HPDE6-E6E7 (cell line): ENCODE data around the gene KRT37.
A peak's percentile ranks its signal among the peaks of the same experiment; 100 is the strongest.
"Not testable (repeated sequence)": the region's sequence is repeated elsewhere in the genome, so short reads cannot be mapped to it uniquely, and the experiment has no call there.

ENCODE experiments used
- DNase-seq: peaks from one replicate; pipeline ENCODE4 v3.0.0; 2011; ENCODE audit warnings: missing footprints; ENCODE audit errors: extremely low spot score

Gene KRT37

DNA sequence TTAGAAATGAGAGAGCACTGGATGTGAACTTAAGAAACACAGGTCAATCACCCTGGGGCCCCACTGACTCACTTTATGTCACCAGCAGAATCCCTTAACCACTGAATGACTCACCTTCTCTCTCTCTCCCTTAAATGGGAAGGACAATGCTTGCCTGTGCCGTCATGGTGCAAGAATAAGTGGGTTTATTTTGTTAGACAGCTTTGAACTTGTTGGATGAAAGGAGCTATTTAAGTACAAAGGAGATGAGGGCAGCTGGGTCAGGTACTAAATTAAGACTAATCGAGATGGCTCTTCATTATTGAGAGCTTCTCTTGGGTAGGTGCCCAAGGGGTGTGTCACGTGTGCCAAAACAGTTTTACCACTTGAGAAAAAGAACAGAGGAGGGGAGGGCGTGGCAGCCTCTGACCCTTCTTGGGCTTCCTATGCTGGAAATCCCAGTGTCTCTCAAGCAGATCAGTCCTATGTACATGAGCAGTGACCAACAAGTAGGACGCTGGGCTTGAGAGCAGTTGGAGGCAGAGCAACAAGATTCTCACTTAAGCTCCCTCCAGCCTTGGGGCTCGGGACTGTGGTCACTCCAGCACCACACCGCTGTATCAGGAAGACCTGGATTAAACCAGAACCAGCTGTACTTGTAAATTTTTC, 20.2 kb downstream of the KRT37 start:
- peak; percentile 94 for DNase-seq

DNA sequence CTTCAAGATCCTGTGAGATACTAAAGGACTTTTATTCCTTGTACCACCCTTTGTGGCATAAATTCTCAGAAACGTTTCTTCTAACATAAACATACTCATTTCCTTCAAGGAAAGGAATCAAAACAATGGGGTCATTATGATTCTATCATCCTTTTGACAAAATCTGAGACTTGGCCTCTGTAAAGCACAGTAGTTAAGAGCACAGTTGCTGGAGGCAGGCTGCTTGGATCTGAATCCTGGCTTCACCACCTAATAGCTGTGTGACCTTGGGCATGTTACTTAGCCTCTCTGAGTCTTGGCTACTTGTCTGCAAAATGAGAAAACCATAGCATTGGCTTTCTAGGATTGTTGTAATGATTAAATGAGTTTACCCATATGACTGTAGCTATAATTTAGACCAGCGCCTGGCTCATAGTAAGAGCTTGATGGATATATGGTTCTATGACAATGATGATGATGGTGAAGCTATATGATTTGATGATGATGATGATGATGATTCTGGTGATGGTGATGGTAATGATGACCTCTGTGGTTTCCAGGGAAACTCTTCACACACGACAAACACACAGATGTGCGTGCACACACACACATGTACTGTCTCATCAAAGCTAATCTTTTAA, 20.9 kb downstream of the KRT37 start:
- DNase-seq, result no peak

DNA sequence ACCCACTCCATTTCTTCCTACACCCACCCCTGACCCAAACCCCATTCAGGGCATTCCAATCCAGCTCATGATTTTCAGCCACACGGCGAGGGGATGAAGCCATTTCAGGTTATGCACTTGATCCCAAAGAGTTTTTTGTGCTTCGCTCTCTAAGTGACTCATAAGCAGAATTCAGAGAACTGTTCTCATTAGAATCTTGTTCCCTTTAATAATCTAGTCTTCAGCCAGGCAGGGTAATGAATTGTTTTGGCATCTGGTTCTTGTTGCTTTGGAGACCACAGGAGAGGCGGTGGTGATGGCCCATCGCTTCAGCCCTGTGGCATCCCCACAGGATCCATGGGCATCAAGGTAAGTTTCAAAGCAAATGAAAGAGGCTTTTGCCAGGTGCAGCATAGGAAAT, 22.2 kb downstream of the KRT37 start:
- DNase-seq, result no peak

DNA sequence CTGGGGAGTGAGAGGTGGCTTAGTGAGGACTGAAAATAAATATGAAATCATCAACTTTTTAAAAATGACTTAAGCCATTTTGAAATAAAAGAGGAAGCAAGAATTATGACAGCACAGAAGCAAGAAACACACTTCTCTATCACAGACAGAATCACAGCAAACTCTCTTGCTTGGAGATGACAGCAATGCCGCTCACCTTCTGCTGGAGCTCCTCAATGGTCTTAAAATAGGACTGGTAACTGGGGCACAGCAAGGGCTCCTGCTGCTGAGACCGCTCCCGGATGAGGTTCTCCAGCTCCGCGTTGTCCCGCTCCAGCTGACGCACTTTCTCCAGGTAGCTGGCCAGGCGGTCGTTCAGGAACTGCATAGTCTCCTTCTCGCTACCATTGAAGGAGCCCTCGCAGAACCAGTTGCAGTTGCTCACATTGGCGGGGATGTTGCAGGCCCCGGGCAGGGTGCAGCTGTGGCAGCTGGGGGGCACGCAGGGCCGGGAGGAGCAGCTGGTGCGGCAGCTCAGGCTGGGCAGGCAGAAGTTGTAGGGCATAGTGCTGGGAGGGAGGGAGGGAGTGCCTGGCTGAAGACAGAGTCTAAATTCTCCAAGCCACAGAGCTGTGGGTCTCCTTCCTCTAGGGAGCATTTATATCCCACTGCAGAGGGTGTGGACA, 27.3 kb downstream of the KRT37 start, which contains the start of gene KRT31:
TSS of gene KRT31 (minus strand) at position 613 of the 665 bp plus-strand sequence. CDS start at position 544, 69 bp downstream.
- no peak for DNase-seq

DNA sequence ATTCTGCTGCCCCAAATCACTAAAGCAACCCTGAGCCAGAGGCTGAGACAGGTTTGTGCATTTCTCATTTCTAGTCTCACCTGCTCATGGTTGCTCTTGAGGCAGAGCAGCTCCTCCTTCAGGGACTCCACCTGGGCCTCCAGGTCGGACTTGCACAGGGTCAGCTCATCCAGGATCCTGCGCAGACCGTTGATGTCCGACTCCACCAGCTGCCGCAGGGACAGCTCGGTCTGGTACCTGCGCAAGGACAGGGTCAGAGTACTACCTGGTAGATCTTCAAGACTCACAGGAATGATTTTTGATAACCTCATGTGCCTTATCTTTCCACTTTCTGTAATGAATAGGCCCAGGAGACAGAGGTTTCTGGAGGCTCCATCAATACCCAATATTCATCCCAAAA, 28.0 kb downstream of the KRT37 start:
- no peak for DNase-seq

DNA sequence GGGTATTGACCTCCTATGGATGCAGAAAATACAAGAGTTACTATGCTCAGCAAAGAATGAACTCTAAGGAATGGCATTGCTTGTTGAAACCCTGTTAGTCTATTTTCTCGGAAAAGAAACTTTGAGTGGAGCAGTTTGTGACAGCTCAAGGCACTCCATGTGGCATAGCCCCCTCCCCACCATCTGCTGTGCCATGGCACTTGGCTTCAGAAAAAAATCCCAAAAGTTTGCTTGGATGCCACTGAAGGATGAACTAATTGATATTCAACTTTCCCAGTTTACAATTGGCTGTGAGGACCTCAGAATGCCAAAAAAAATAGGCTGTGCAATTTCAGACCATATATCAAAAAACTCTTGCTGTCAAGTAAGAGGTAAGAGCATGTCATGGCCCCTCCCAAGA, 28.8 kb downstream of the KRT37 start:
- no peak for DNase-seq

DNA sequence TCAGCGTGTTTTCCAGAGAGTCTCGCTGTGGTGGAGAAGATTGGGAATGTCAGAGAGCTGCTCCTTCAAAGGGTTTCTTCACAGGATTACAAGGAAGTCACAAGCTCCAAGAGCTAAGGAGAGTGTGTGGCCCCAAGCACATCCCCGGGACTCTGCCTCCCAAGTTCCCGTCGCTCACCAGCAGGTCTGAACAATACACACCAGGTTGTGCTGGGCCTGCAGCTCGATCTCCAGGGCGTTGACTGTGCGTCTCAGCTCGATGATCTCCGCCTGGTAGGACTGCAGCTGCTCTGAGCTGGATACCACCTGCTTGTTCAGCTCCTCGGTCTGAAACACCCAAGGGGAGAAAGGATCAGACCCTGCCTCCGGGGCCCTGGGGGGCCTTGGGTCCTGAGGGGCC, 29.3 kb downstream of the KRT37 start:
- DNase-seq, result not testable (repeated sequence)

DNA sequence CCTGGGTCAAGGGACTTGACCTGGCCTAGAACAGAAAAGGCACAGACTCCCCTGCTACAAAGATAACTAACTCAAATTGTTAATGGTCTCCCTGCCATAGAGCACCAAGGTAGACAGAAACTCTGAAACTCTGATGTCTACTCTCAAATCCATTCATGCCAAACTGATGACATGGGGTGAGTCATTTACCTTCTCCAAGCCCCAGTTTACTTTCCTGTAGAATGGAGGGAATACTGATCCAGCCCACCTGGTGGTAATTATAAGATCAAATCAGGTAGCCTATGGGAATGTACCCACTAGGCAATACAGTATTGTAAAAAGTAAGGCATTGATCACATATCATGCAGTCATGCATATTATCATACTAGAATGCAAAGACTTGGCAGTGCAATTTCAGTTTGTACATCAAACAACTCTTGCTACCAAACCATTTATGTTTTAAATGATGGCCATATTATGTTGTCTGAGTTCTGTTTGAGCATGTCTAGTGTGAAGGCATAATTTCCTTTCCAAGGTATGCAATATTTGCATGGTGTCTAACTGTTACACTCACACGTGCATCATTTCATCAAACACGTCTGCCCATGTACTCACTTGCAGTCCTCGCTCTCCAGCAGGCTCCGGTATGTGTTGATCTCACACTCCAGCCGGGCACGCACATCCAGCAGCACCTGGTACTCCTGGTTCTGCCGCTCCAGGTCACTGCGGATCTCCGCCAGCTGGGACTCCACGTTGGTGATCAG, 30.0 kb downstream of the KRT37 start:
- DNase-seq, result no peak

DNA sequence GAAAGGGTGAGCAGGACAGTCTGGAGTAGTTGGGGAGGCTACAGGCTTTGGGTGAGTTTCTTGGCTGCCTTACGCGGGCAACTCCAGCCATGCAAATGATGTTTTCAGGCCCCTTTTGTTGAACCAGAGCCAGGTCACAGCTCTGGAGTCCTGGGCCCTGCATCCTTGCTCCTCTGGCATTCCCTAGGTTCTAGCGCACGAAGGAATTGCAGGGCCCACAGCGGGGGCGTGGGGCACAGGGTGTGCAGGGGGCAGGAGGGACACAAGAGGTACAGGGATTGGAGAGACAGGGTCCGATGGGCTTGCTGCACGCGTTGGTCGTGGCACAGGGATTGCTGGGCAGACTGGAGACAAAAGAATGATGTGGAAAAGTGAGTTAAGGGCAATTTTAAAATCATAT, 30.6 kb downstream of the KRT37 start:
- DNase-seq, result no peak

DNA sequence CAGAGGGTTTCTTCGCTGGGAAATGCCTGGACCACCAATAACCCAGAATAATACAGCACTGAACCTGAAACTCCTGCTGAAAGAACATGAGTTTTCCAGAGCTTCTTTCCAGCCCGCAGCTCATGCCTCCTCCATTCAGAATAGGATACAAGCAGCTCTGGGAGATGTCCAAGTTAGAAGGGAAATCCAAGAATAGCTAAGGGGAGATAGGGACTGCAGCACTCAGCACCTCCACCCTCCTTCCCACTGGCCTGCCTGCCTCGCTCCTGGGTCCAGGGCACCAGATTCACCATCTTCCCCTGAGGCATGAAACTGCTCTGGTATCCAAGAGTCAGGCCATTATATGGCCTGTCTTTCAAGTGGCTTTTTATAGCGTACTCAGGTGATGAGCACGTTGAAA, 31.1 kb downstream of the KRT37 start:
- DNase-seq, result no peak

DNA sequence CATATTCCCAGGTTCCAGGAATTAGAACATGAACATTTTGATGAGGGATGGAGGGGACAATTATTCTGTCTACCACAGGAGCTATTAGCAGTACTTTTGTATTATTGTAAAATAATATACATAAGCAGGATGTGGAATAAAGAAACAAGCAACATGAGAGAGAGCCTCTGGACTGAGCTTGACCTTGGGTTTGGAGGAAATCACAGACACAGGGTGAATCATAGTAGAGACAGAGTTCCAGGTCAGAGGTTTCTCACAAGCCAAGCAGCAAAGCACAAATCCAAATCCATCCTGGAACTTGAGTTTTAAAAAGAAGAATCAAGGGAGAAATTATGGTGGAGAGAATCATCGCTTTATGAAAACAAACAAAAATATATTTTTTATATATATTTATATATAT, 32.1 kb downstream of the KRT37 start:
- no peak for DNase-seq

DNA sequence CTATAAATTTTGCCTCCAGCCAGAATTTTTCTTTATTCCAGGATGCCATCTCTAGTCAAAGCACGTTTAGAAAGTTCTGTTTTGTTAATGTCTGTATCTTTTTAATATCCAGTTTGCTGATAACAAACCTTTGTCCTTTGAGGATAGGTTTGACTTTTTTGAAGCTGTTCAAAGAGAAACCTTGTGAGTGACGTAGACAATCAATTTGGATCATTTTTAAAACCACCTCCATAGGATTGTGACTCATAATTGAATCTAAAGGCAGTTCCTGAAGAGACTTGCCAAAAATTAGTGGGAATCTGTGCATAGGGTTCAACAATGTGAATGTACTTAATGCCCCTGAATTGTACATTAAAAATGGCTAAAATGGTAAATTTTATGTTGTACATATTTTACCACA, 32.9 kb downstream of the KRT37 start:
- no peak for DNase-seq

DNA sequence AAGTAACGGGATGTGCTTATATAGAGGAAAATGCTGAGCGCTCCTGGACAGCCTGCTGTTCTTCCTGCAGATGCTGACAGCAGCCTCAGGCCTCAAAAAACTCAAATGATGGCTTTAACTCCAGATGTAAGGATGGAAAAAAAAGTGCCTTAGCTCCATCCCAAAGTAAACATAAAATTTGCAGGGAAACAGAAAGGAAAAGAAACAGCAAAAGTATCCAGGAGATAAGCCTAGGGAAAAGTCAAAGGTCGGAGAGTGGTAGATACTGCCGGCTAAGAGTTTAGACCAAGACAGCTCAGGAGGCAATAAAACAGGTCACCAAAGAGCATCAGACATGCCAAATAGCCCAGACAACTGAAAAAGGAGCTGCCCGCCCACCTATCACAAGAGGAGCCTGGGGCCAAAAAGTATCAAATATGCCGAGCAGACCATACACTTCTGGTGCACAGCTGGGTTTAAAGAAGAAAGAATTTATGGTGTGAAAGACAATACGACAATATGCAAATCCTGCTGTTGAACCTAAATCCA, 33.9 kb downstream of the KRT37 start:
- DNase-seq, result no peak

DNA sequence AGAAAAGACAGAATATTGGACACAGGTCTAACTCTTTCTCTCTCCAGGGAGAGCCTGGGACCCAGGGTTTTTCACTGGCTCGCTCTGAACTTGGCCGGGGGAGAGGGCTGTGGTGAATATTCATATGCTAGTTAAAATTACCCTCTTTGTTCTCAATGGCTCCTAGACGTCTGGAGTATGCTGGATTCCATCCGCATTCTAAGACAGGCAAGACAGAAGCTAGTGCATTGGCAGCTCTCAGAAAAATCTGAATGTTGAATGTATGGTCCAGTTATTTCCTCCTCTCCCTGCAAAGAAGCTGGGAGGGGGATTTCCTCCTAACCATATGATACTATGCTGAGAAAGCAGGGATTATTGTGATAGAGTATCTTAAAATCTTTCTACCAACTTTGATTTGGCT, 36.7 kb downstream of the KRT37 start:
- no peak for DNase-seq

DNA sequence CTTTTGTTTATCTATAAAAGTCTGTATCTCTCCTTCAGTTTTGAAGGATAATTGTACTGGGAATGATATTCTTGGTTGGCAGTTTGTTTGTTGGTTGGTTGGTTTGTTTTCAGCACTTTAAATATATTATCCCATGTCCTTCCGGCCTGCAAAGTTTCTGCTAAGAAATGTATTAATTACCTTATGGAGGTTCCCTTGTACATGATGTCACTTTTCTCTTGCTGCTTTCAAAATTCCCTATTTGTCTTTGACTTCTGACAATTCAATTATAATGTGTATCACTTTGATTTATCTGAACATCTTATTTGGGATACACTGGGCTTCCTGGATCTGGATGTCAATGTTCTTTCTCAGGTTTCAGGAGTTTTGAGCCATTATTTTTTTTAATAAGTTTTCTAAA, 38.2 kb downstream of the KRT37 start:
- DNase-seq, result no peak

DNA sequence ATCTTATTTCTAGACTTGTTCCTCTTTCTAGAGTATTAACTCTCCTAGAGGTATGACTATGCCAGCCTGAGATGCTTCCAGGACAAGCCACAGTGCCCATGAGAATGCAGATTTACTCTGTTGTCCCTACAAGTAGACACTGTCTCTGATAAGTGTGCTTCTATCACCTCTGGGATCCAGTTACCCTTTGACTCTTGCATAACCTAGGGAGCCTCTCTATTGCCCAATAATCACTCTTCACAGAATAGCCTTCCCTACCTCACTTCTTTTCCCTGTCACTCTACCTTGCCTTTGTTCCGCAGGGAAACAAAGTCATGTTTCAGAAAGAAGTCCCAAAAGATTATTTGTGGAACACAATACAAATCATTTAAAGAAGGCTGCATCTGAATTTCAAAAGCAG, 40.7 kb downstream of the KRT37 start:
- DNase-seq, result no peak

DNA sequence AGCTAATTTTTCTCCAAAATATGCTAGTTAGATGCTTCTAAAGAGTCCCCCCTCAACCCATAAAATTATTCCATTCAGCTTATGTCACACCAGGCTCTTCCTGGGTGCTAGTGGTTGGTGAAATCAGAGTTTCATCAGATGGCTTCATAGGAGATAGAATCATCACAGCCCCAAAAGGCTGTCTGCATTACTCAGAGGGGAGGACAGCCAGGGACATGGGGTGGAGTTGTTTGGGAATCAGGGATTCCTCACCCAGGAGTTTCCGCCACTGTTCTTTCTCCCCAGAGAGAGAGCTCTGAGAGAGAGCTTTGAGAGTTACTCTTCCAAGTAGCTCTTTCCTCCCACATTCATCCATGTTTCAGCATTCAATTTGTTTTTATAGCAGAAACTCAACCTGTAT, 42.0 kb downstream of the KRT37 start:
- DNase-seq, result no peak

DNA sequence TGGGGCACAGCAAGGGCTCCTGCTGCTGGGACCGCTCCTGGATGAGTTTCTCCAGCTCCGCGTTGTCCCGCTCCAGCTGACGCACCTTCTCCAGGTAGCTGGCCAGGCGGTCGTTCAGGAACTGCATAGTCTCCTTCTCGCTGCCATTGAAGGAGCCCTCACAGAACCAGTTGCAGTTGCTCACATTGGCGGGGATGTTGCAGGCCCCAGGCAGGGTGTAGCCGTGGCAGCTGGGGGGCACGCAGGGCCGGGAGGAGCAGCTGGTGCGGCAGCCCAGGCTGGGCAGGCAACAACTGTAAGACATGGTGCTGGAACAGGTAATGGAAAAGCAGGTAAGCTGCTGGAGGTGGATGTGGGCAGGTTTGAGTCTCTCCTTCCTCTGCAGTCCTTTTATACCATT, 42.4 kb downstream of the KRT37 start, which contains the start of gene KRT34:
TSS of gene KRT34 (minus strand) at position 364 of the 400 bp plus-strand sequence. CDS start at position 304, 60 bp downstream.
- not testable (repeated sequence) for DNase-seq

DNA sequence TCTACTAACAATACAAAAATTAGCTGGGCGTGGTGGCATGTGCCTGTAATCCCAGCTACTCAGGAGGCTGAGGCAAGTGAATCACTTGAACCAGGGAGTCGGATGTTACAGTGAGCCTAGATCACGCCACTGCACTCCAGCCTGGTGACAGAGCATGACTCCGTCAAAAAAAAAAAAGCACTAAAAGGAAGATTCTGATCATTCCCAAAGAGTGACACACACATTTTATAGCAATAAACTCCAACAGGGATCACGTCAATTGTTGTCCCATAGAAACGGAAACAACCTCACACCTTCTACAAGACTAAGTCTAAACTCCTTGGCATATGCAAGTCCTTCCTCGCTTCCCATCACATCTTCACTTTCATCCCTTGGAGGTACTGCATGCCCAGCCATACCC, 44.3 kb downstream of the KRT37 start:
- peak; percentile 58 for DNase-seq

DNA sequence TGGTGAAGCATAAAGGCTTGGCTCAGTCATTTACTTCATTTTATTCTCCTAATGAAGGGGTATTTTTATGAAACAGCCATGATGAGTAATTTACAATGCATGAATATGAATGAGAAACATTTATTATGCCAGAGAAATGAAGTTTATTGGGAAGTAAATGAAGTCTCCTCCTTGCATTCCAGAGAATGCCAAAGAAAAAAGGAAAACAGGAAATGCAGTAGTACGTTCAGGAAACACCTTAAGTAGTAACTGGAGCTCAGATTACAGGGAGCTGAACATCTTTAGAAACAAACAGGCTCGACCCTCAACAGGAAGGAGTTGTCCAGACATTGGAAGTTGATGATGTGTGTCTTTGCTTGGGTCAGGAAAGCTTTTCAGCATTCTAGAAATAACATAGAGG, 46.8 kb downstream of the KRT37 start:
- DNase-seq, result no peak
